Mesothelial cell of epicardium (in vitro differentiated cells): ENCODE results near the gene UGCG. TPM values are rescaled to one million over a fixed set of nuclear protein-coding genes. Genes with fewer than 3 reads are reported as not detected.
A peak's percentile ranks its signal among the peaks of the same experiment; 100 is the strongest.

Experiments
- DNase-seq, 2 experiments: peaks; one replicate each; pipeline ENCODE4 v3.0.0; 2021; ENCODE audit warnings: low spot score in 2 of 2; ENCODE audit not compliant: unreplicated experiment in 2 of 2
- H3K27ac Mint-ChIP-seq: 2 replicates; pipeline ENCODE4 v1.8.0; 2021; ENCODE audit warnings: mixed read lengths
- H3K27me3 Mint-ChIP-seq: 2 replicates; pipeline ENCODE4 v1.8.0; 2021; ENCODE audit warnings: low read depth, mixed read lengths
- H3K36me3 Mint-ChIP-seq: 2 replicates; pipeline ENCODE4 v1.8.0; 2021; ENCODE audit warnings: mixed read lengths
- H3K4me1 Mint-ChIP-seq: 2 replicates; pipeline ENCODE4 v1.8.0; 2021; ENCODE audit warnings: mixed read lengths
- H3K4me3 Mint-ChIP-seq: 2 replicates; pipeline ENCODE4 v1.8.0; 2021; ENCODE audit warnings: mild to moderate bottlenecking, moderate library complexity, mixed read lengths
- H3K9me3 Mint-ChIP-seq: 2 replicates; pipeline ENCODE4 v1.8.0; 2021; ENCODE audit warnings: mixed read lengths
- total RNA-seq: library from RNA; stranded (reverse); gene quantifications from 3 replicates; pipeline ENCODE4 v1.2.1, GENCODE V29; 2021
- TF ChIP-seq, protein P1 (sequence below): fragments of 200-600 bp; sonication (generic); IDR thresholded peaks from one replicate; pipeline ENCODE4 v1.5.0; 2021; ENCODE audit warnings: antibody characterized with exemption; ENCODE audit not compliant: unreplicated experiment

UGCG gene
- 27.0 to 29.8 TPM (median 27.4 TPM) in 3 replicates for total RNA-seq

DNA sequence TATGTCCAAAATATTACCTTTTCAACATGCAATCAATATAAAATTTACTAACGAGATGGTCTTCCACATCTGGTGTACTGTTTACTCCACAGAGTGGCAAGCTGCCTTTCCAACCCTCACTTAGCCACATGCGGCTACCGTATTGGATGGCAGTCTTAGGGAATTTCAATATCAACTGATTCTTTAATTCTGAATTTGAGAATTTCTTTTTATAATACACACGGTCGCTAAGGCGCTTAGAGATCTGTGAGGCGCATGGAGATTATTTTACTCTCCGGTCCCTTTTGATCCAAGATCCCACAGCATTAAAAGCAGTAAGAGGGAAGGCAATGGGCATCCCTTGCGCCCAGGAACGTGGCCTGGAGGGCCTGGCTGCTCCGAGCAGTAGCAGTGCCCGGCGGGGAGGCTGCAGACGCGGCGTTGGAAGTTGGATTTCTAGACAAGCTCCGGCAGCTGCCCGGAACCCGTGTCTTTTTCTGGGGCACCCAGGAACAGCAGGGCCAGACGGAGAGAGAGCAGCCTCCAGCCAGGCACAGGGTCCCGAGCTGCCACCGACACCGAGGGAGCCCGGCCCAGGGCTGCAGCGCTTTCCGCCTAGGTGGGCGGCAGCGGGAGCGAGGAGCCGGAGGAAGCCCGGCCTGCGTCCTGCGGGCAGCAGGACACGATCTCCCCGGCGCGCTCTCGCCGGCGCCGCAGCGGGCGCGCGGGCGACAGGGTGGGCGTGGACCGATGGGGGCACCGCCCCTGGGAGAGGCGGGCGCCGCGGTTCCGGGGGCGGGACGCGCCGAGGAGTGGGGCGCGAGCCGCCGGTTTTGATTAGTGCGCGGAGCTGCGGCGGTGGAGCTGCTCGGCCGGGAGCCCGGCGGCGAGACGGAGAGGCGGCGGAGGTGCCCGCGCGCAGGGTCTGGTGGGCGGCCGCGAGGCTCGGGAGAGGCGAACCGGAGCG lies at the start of gene UGCG:
Gene UGCG, plus strand, starts transcription at position 819 of the 946 bp plus-strand sequence. CDS start 402 bp downstream, outside the sequence.
- Mint-ChIP-seq H3K4me1 (peaks cover 6% of the 10 kb centered on the region), H3K9me3 (no peaks in the 10 kb centered on the region), H3K27me3 (no peaks in the 10 kb centered on the region), H3K4me3 (peak within 1 kb of the TSS; percentile 84), H3K36me3 (no peaks in the 10 kb centered on the region), H3K27ac (peak within 1 kb of the TSS; percentile 95)
- peak; percentile 85 to 94 for DNase-seq
- TF ChIP-seq, protein P1, sequence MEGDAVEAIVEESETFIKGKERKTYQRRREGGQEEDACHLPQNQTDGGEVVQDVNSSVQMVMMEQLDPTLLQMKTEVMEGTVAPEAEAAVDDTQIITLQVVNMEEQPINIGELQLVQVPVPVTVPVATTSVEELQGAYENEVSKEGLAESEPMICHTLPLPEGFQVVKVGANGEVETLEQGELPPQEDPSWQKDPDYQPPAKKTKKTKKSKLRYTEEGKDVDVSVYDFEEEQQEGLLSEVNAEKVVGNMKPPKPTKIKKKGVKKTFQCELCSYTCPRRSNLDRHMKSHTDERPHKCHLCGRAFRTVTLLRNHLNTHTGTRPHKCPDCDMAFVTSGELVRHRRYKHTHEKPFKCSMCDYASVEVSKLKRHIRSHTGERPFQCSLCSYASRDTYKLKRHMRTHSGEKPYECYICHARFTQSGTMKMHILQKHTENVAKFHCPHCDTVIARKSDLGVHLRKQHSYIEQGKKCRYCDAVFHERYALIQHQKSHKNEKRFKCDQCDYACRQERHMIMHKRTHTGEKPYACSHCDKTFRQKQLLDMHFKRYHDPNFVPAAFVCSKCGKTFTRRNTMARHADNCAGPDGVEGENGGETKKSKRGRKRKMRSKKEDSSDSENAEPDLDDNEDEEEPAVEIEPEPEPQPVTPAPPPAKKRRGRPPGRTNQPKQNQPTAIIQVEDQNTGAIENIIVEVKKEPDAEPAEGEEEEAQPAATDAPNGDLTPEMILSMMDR = no peak

- H3K36me3 Mint-ChIP-seq = no peaks in the 10 kb centered on the region
- H3K4me1 Mint-ChIP-seq = peaks cover 5% of the 10 kb centered on the region
- no peak overlapping the region for H3K27ac Mint-ChIP-seq
- no peaks in the 10 kb centered on the region for H3K27me3 Mint-ChIP-seq
- H3K9me3 Mint-ChIP-seq = no peaks in the 10 kb centered on the region
- TF ChIP-seq, protein P1 = no peak
- DNase-seq = no peak
- H3K4me3 Mint-ChIP-seq = no peak overlapping the region
These were observed 45.1 kb upstream of the UGCG start for GRCh38 chr9:111851553-111851952.

DNA sequence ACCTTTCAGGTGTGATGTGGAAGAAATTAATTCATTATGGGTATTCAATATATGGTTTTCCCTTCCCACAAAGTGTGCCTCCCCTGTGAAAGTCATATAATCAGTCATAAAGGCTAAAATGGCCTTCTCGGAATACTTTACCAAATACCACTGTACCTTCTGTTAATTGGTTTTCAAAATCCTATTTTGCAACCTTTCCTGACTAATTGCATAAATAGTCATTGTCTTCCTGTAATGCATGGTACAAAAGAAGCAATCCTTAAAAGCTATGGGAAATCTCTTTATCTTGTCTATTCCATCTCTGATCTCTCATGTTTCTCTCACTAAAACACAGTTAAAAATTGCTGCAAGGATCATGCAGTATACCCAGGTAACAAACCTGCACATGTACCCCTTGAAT lies 44.3 kb upstream of the UGCG start:
- no peak overlapping the region for H3K27ac Mint-ChIP-seq
- H3K27me3 Mint-ChIP-seq = no peaks in the 10 kb centered on the region
- TF ChIP-seq, protein P1 = no peak
- H3K36me3 Mint-ChIP-seq = no peaks in the 10 kb centered on the region
- H3K9me3 Mint-ChIP-seq = peaks cover 3% of the 10 kb centered on the region
- peaks cover 7% of the 10 kb centered on the region for H3K4me1 Mint-ChIP-seq
- DNase-seq = no peak
- no peak overlapping the region for H3K4me3 Mint-ChIP-seq

- no peaks in the 10 kb centered on the region for H3K36me3 Mint-ChIP-seq
- H3K9me3 Mint-ChIP-seq = peaks cover 3% of the 10 kb centered on the region
- TF ChIP-seq, protein P1 = no peak
- no peak overlapping the region for H3K27ac Mint-ChIP-seq
- peaks cover 16% of the 10 kb centered on the region for H3K4me1 Mint-ChIP-seq
- H3K4me3 Mint-ChIP-seq = no peak overlapping the region
- no peak for DNase-seq
- H3K27me3 Mint-ChIP-seq = no peaks in the 10 kb centered on the region
These were observed 43.2 kb upstream of the UGCG start for GRCh38 chr9:111853450-111853827.

GRCh38 chr9:111854799-111855198 lies 41.8 kb upstream of the UGCG start:
- Mint-ChIP-seq H3K27me3 (no peaks in the 10 kb centered on the region), H3K4me1 (peaks cover 16% of the 10 kb centered on the region), H3K4me3 (no peak overlapping the region), H3K9me3 (peaks cover 3% of the 10 kb centered on the region), H3K27ac (no peak overlapping the region), H3K36me3 (no peaks in the 10 kb centered on the region)
- TF ChIP-seq, protein P1 = no peak
- no peak for DNase-seq
